SU-DHL-6 (cell line): ENCODE measurements around the gene CRYBA1.

Experiments used
- H2AFZ ChIP-seq: fragments of 200-600 bp; sonication (generic); 2 replicates; pipeline ENCODE4 v1.6.1; 2014; ENCODE audit warnings: low read depth, mild to moderate bottlenecking, moderate library complexity, mixed read lengths, antibody characterized with exemption, low read length; ENCODE audit not compliant: severe bottlenecking
- H3F3A ChIP-seq: fragments of 200-600 bp; shearing (Covaris generic); 2 replicates; pipeline ENCODE4 v1.6.0; 2016; ENCODE audit warnings: antibody characterized with exemption, mild to moderate bottlenecking; ENCODE audit not compliant: insufficient read depth
- H3K27ac ChIP-seq: fragments of 200-600 bp; sonication (generic); 2 replicates; pipeline ENCODE4 v1.5.1; 2016; ENCODE audit warnings: low read depth, mild to moderate bottlenecking, low read length, moderate library complexity, mixed read lengths
- H3K27me3 ChIP-seq: fragments of 200-600 bp; sonication (generic), shearing (Covaris generic); 2 replicates; pipeline ENCODE4 v1.6.0; 2014; ENCODE audit warnings: mild to moderate bottlenecking, low read length
- H3K36me3 ChIP-seq: fragments of 200-600 bp; sonication (generic); 2 replicates; pipeline ENCODE4 v1.6.1; 2014; ENCODE audit warnings: mild to moderate bottlenecking, low read length, mixed read lengths
- H3K4me2 ChIP-seq: fragments of 300-600, 200-600 bp; shearing (Covaris generic), sonication (generic); 2 replicates; pipeline ENCODE4 v1.6.0; 2014; ENCODE audit warnings: low read length, low read depth, mild to moderate bottlenecking; ENCODE audit not compliant: poor library complexity, severe bottlenecking
- H3K4me3 ChIP-seq: fragments of 200-600 bp; sonication (generic); 2 replicates; pipeline ENCODE4 v1.5.1; 2014; ENCODE audit warnings: antibody characterized with exemption, low read length, mild to moderate bottlenecking, mixed read lengths; ENCODE audit not compliant: insufficient read depth, poor library complexity, severe bottlenecking
- H3K79me2 ChIP-seq: fragments of 200-600 bp; sonication (generic); 2 replicates; pipeline ENCODE4 v1.6.1; 2014; ENCODE audit warnings: mild to moderate bottlenecking, low read length, moderate library complexity; ENCODE audit not compliant: insufficient read depth
- H3K9ac ChIP-seq: fragments of 200-600 bp; sonication (generic); 2 replicates; pipeline ENCODE4 v1.7.0; 2014; ENCODE audit warnings: mild to moderate bottlenecking, low read length
- H3K9me2 ChIP-seq: fragments of 200-600 bp; sonication (generic); replicated peaks from 2 replicates; pipeline ENCODE4 v1.6.1; 2014; ENCODE audit warnings: low read length; ENCODE audit not compliant: insufficient read depth
- H3K9me3 ChIP-seq: fragments of 200-600 bp; sonication (generic); 2 replicates; pipeline ENCODE4 v1.6.1; 2014; ENCODE audit warnings: low read length, mixed read lengths; ENCODE audit not compliant: insufficient read depth
- H4K20me1 ChIP-seq: fragments of 200-600 bp; sonication (generic); 2 replicates; pipeline ENCODE4 v1.6.1; 2014; ENCODE audit warnings: low read depth, mild to moderate bottlenecking, antibody characterized with exemption, low read length, moderate library complexity, mixed read lengths
- EZH2phosphoT487 ChIP-seq: fragments of 200-600 bp; sonication (generic), shearing (Covaris generic); conservative IDR thresholded peaks from 2 replicates; pipeline ENCODE4 v1.6.1; 2018; ENCODE audit warnings: mild to moderate bottlenecking, antibody characterized with exemption, low read length, moderate library complexity, mixed read lengths
- TF ChIP-seq, protein P1 (sequence below): fragments of 200-600 bp; sonication (generic); IDR thresholded peaks from one replicate; pipeline ENCODE4 v1.5.1; 2017; ENCODE audit warnings: antibody characterized with exemption, mild to moderate bottlenecking, low read length, moderate library complexity; ENCODE audit not compliant: insufficient read depth, poor library complexity, severe bottlenecking

CRYBA1 gene

GRCh38 chr17:29215717-29216116 is 30.9 kb upstream of the CRYBA1 start:
- Histone ChIP-seq H3K36me3 (no peaks in the 10 kb centered on the region), H3K27ac (no peak overlapping the region), H3K4me2 (no peak overlapping the region), H3K9ac (no peak overlapping the region), H2AFZ (no peak overlapping the region), H3K4me3 (no peak overlapping the region), H3F3A (no peaks in the 10 kb centered on the region), H3K79me2 (no peaks in the 10 kb centered on the region), H3K27me3 (no peaks in the 10 kb centered on the region), H3K9me2 (no peaks in the 10 kb centered on the region), H3K9me3 (no peaks in the 10 kb centered on the region), H4K20me1 (no peaks in the 10 kb centered on the region)
- TF ChIP-seq, protein P1, sequence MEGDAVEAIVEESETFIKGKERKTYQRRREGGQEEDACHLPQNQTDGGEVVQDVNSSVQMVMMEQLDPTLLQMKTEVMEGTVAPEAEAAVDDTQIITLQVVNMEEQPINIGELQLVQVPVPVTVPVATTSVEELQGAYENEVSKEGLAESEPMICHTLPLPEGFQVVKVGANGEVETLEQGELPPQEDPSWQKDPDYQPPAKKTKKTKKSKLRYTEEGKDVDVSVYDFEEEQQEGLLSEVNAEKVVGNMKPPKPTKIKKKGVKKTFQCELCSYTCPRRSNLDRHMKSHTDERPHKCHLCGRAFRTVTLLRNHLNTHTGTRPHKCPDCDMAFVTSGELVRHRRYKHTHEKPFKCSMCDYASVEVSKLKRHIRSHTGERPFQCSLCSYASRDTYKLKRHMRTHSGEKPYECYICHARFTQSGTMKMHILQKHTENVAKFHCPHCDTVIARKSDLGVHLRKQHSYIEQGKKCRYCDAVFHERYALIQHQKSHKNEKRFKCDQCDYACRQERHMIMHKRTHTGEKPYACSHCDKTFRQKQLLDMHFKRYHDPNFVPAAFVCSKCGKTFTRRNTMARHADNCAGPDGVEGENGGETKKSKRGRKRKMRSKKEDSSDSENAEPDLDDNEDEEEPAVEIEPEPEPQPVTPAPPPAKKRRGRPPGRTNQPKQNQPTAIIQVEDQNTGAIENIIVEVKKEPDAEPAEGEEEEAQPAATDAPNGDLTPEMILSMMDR, result no peak
- TF ChIP-seq EZH2phosphoT487, result no peak

DNA sequence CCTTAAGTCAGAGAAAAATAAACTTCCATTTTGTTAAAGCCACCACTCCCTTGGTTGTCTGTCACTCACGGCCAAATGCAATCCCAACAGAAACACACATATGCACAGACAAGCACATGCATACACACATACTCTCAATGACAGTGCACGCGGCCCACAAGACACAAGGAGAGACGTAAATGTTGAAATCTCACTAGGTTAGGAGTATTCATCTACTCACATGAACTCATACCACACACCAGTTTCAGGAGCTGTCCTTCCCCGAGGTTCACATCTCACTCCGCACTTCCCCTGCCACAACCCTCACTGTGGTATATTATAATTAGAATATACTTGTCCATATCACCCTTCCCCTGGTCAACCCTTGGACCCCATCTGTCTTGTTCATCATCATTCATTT is 30.5 kb upstream of the CRYBA1 start:
- Histone ChIP-seq H3K4me3 (no peak overlapping the region), H3K9me2 (no peaks in the 10 kb centered on the region), H3K36me3 (no peaks in the 10 kb centered on the region), H4K20me1 (no peaks in the 10 kb centered on the region), H3K9ac (no peak overlapping the region), H3K4me2 (no peak overlapping the region), H3K9me3 (no peaks in the 10 kb centered on the region), H3K27me3 (no peaks in the 10 kb centered on the region), H3K79me2 (no peaks in the 10 kb centered on the region), H3K27ac (no peak overlapping the region), H2AFZ (no peak overlapping the region), H3F3A (no peaks in the 10 kb centered on the region)
- TF ChIP-seq, protein P1, result no peak
- no peak for TF ChIP-seq EZH2phosphoT487

GRCh38 chr17:29216856-29217255 is 29.8 kb upstream of the CRYBA1 start:
- H3F3A ChIP-seq, result no peaks in the 10 kb centered on the region
- H4K20me1 ChIP-seq, result no peaks in the 10 kb centered on the region
- TF ChIP-seq EZH2phosphoT487, result no peak
- TF ChIP-seq, protein P1, result no peak
- no peak overlapping the region for H3K4me2 ChIP-seq
- no peak overlapping the region for H3K4me3 ChIP-seq
- no peaks in the 10 kb centered on the region for H3K9me2 ChIP-seq
- no peaks in the 10 kb centered on the region for H3K79me2 ChIP-seq
- H3K9ac ChIP-seq, result no peak overlapping the region
- H3K27ac ChIP-seq, result no peak overlapping the region
- H3K27me3 ChIP-seq, result no peaks in the 10 kb centered on the region
- no peaks in the 10 kb centered on the region for H3K36me3 ChIP-seq
- no peaks in the 10 kb centered on the region for H3K9me3 ChIP-seq
- no peak overlapping the region for H2AFZ ChIP-seq
